Peyer's patch (tissue), 4 donors: ENCODE results near the gene CD93.

Experiments used
- CTCF ChIP-seq, 6 experiments: fragments of 450-650 bp in 4 of 6; fragments of 200-600 bp in 2 of 6; sonication (generic) in 1 of 6; IDR thresholded peaks; one replicate each; pipeline ENCODE4 v1.5.1; 2017 to 2019; ENCODE audit warnings: antibody characterized with exemption in 6 of 6, mild to moderate bottlenecking in 3 of 6, moderate library complexity in 1 of 6
- POLR2A ChIP-seq, 2 donors: fragments of 450-650 bp; IDR thresholded peaks; one replicate each; pipeline ENCODE4 v1.5.1; 2017; ENCODE audit warnings: antibody characterized with exemption in 2 of 2, mild to moderate bottlenecking in 2 of 2, moderate library complexity in 2 of 2

GRCh38 chr20:23035731-23036130 lies 50.4 kb downstream of the CD93 start:
- TF ChIP-seq POLR2A (IDR thresholded peaks at IDR 0.05) (no peak), CTCF (IDR thresholded peaks at IDR 0.05) (no peak)
